B cell (primary cell): ENCODE data around the gene MAD2L1BP. TPM values are rescaled to one million over a fixed set of nuclear protein-coding genes. Genes with fewer than 3 reads are reported as not detected.

Experiments
- ATAC-seq: fragments of 200-7000 bp; cut with Tn5 transposase; one replicate; pipeline ENCODE4 v1.10.0; 2021; ENCODE audit warnings: low read depth, mild to moderate bottlenecking, moderate number of reproducible peaks, moderate library complexity
- CTCF ChIA-PET: fragments of 350-600 bp; sonication (Branson Sonifier 250); formaldehyde crosslinking; loops from one replicate; lab custom pipeline; 2021; ENCODE audit warnings: antibody characterized with exemption, inconsistent platforms; lab: Charles Lee
- POLR2A ChIA-PET: fragments of 350-600 bp; sonication (Branson Sonifier 250); formaldehyde crosslinking; loops from one replicate; lab custom pipeline; 2021; ENCODE audit warnings: antibody characterized with exemption; lab: Charles Lee
- DNase-seq: peaks from one replicate; pipeline ENCODE4 v3.0.0; 2013
- H2AFZ ChIP-seq: 2 replicates; pipeline ENCODE4 v1.6.1; 2012; ENCODE audit warnings: mild to moderate bottlenecking, low read depth, low read length; ENCODE audit not compliant: insufficient read depth, poor library complexity, severe bottlenecking
- H3K27ac ChIP-seq, 2 donors: 1 replicate in 1 of 2; 2 replicates in 1 of 2; pipeline ENCODE4 v1.5.1; 2012 to 2013; ENCODE audit warnings: low read length in 2 of 2, mild to moderate bottlenecking in 2 of 2, moderate library complexity in 1 of 2
- H3K27me3 ChIP-seq, 4 experiments: fragments of 200-600 bp in 1 of 4; sonication (generic) in 1 of 4; replicated peaks in 1 of 4; 1 replicate in 2 of 4; 2 replicates in 2 of 4; pipeline versions ENCODE4 v1.6.1 to v1.7.0; 2013 to 2016; ENCODE audit warnings: low read length in 3 of 4, mild to moderate bottlenecking in 2 of 4, mixed read lengths in 1 of 4, moderate library complexity in 1 of 4; ENCODE audit not compliant: insufficient read depth in 4 of 4, control insufficient read depth in 3 of 4; ENCODE audit errors: control extremely low read depth in 1 of 4
- H3K36me3 ChIP-seq, 2 experiments: replicated peaks in 1 of 2; 1 replicate in 1 of 2; 2 replicates in 1 of 2; pipeline versions ENCODE4 v1.6.1 to v1.7.1; 2013; ENCODE audit warnings: low read length in 1 of 2; ENCODE audit not compliant: insufficient read depth in 2 of 2, control insufficient read depth in 1 of 2; ENCODE audit errors: control extremely low read depth in 1 of 2, extremely low read depth in 1 of 2
- H3K4me1 ChIP-seq, 2 donors: fragments of 200-600 bp in 1 of 2; sonication (generic) in 1 of 2; 1 replicate in 1 of 2; 2 replicates in 1 of 2; pipeline versions ENCODE4 v1.5.1 to v1.6.1; 2013 to 2017; ENCODE audit warnings: low read length in 2 of 2; ENCODE audit not compliant: control insufficient read depth in 2 of 2, insufficient read depth in 2 of 2
- H3K4me2 ChIP-seq: replicated peaks from 2 replicates; pipeline ENCODE3; 2012; ENCODE audit warnings: mild to moderate bottlenecking, low read depth, low read length; ENCODE audit not compliant: poor library complexity, severe bottlenecking
- H3K4me3 ChIP-seq, 5 experiments: fragments of 200-600 bp in 1 of 5; sonication (generic) in 1 of 5; 1 replicate in 3 of 5; 2 replicates in 2 of 5; pipeline versions ENCODE4 v1.5.1 to v1.7.0; 2011 to 2016; ENCODE audit warnings: low read length in 4 of 5, mild to moderate bottlenecking in 4 of 5, low read depth in 2 of 5, control low read depth in 1 of 5, moderate library complexity in 1 of 5; ENCODE audit not compliant: insufficient read depth in 1 of 5; ENCODE audit errors: control extremely low read depth in 1 of 5, extremely low read depth in 1 of 5
- H3K79me2 ChIP-seq: fragments of 200-600 bp; sonication (generic); one replicate; pipeline ENCODE4 v1.6.0; 2016; ENCODE audit warnings: low read length; ENCODE audit not compliant: control insufficient read depth, insufficient read depth
- H3K9ac ChIP-seq: fragments of 200-600 bp; sonication (generic); 2 replicates; pipeline ENCODE4 v1.6.1; 2017; ENCODE audit warnings: mild to moderate bottlenecking, low read length, moderate library complexity
- H3K9me3 ChIP-seq, 3 donors: one replicate each; pipeline versions ENCODE4 v1.6.1 to v1.7.1; 2013; ENCODE audit warnings: low read length in 2 of 3; ENCODE audit not compliant: control insufficient read depth in 2 of 3, insufficient read depth in 1 of 3; ENCODE audit errors: control extremely low read depth in 1 of 3
- H4K20me1 ChIP-seq: 2 replicates; pipeline ENCODE4 v1.6.0; 2012; ENCODE audit warnings: mild to moderate bottlenecking, low read length; ENCODE audit not compliant: insufficient read depth, control insufficient read depth, poor library complexity, severe bottlenecking
- H3K27ac Mint-ChIP-seq: one replicate; pipeline ENCODE4 v1.8.0; 2021; ENCODE audit warnings: mixed read lengths
- H3K27me3 Mint-ChIP-seq: one replicate; pipeline ENCODE4 v1.8.0; 2021; ENCODE audit warnings: mixed read lengths
- H3K4me1 Mint-ChIP-seq: one replicate; pipeline ENCODE4 v1.8.0; 2021; ENCODE audit warnings: mixed read lengths
- H3K4me3 Mint-ChIP-seq: one replicate; pipeline ENCODE4 v1.8.0; 2021; ENCODE audit warnings: mixed read lengths
- H3K9me3 Mint-ChIP-seq: one replicate; pipeline ENCODE4 v1.8.0; 2022; ENCODE audit warnings: mixed read lengths; ENCODE audit not compliant: insufficient read depth
- CTCF ChIP-seq: fragments of 200-600 bp; IDR thresholded peaks from one replicate; pipeline ENCODE4 v1.8.0; 2022; ENCODE audit warnings: antibody characterized with exemption, mild to moderate bottlenecking
- EZH2 ChIP-seq: IDR thresholded peaks from 2 replicates; pipeline ENCODE4 v1.6.1; 2012; ENCODE audit warnings: borderline replicate concordance, low read depth, mild to moderate bottlenecking, moderate library complexity, low read length; ENCODE audit not compliant: insufficient read depth, poor library complexity, severe bottlenecking
- WGBS: methylation state at CpG from one replicate; pipeline ENCODE4 v1.1.5; 2013; ENCODE audit warnings: missing lambda C conversion rate; ENCODE audit not compliant: insufficient coverage; 5-methylcytosine and 5-hydroxymethylcytosine counted together
- intact Hi-C: fragments of 100-400 bp; cut with micrococcal nuclease; formaldehyde crosslinking; loops from one replicate; pipeline ENCODE4 v1.10.0; 2022
- polyA plus RNA-seq: library from polyadenylated mRNA; depleted of rRNA; stranded (reverse); fragments of >200 nt; gene quantifications from 2 replicates; pipeline ENCODE4 v1.2.3, GENCODE V29; 2012
- total RNA-seq, 2 donors: library from RNA; stranded (reverse); fragments of 120-200 nt in 1 of 2; gene quantifications; 1 replicate in 1 of 2; 2 replicates in 1 of 2; pipeline versions ENCODE4 v1.2.3 to v1.2.4, GENCODE V29; 2013 to 2022

Gene MAD2L1BP
- total and polyA plus RNA-seq, 2 donors (not counting 1 experiment from before 2014, with no cell fraction given), result 32.7 to 35.4 TPM

GRCh38 chr6:43644940-43645612 lies 9.4 kb downstream of the MAD2L1BP start, which contains the start of gene RSPH9:
Gene RSPH9, plus strand, starts transcription at chr6:43645036. Its CDS starts 63 bp downstream, at chr6:43645099.
- peak within 1 kb of the TSS; percentile 93 for H3K4me3 Mint-ChIP-seq
- ATAC-seq (peak; percentile 91), DNase-seq (peak; percentile 74)
- Histone ChIP-seq H3K9me3 (no peaks in the 10 kb centered on the region), H3K9ac (peak within 1 kb of the TSS; percentile 59), H3K4me1 (peaks cover 4 to 12% of the 10 kb centered on the region in 2 donors), H3K4me3 (peak within 1 kb of the TSS; percentile 53 to 74 (median 57)), H3K4me2 (peak within 1 kb of the TSS; percentile 93), H3K27ac (peak within 1 kb of the TSS in 1 of 2 donors; percentile 51), H3K27me3 (no peaks in the 10 kb centered on the region), H4K20me1 (peaks cover 16% of the 10 kb centered on the region), H3K36me3 (peaks cover 5 to 22% of the 10 kb centered on the region in 2 experiments), H3K79me2 (peaks cover 15% of the 10 kb centered on the region), H2AFZ (peak within 1 kb of the TSS; percentile 88)
- H3K4me1 Mint-ChIP-seq, result peaks cover 20% of the 10 kb centered on the region
- no peaks in the 10 kb centered on the region for H3K27me3 Mint-ChIP-seq
- ChIA-PET CTCF (interaction anchor here (0.6 to 2.0 kb wide), 11 partner anchors 11 to 434 kb away, joined by 3 to 8 read pairs (median 4); partner anchors contain the start of genes GTPBP2 and VEGFA), POLR2A (interaction anchor here (0.6 to 1.5 kb wide), 5 partner anchors 11 to 43 kb away, joined by 5 to 9 read pairs (median 6); partner anchors contain the start of genes GTPBP2 and MRPS18A)
- WGBS, result 5% methylated on average over 50 of the region's 52 CpGs
- TF ChIP-seq EZH2 (no peak), CTCF (no peak)
- peak within 1 kb of the TSS; percentile 66 for H3K27ac Mint-ChIP-seq
- intact Hi-C loops, result loop anchor here (1.0 kb wide), 2 partner anchors 10 to 16 kb away; partner anchors contain the start of genes GTPBP2 and MAD2L1BP
- H3K9me3 Mint-ChIP-seq, result no peaks in the 10 kb centered on the region
